H4 (cell line): Measurements from ENCODE around the gene MSRB1. TPM values are rescaled to one million over a fixed set of nuclear protein-coding genes. Genes with fewer than 3 reads are reported as not detected.
"Not testable (repeated sequence)": the region's sequence is repeated elsewhere in the genome, so short reads cannot be mapped to it uniquely, and the experiment has no call there.

Source experiments
- DNase-seq: peaks from one replicate; pipeline ENCODE4 v3.0.0-alpha.2; 2015; ENCODE audit warnings: low spot score
- total RNA-seq: library from RNA; depleted of rRNA; stranded (reverse); fragments of >200 nt; shearing (Covaris generic); gene quantifications from 2 replicates; pipeline ENCODE4 v1.2.3, GENCODE V29; 2014

The MSRB1 gene
- total RNA-seq, 1 experiment from 2014 or later: 25.3 TPM

- no peak for DNase-seq
Measured at GRCh38 chr16:1940273-1941161, 2.5 kb downstream of the MSRB1 start.

GRCh38 chr16:1939833-1940232 is 3.2 kb downstream of the MSRB1 start:
- not testable (repeated sequence) for DNase-seq

- DNase-seq: no peak
Measured at GRCh38 chr16:1938910-1939309, 4.1 kb downstream of the MSRB1 start.

- DNase-seq: no peak
Measured at GRCh38 chr16:1938316-1938715, 4.7 kb downstream of the MSRB1 start.

GRCh38 chr16:1936945-1937479 is 6.0 kb downstream of the MSRB1 start:
- no peak for DNase-seq

- no peak for DNase-seq
Measured at GRCh38 chr16:1933097-1933661, 9.8 kb downstream of the MSRB1 start.

- peak; percentile 58 for DNase-seq
Measured at GRCh38 chr16:1932050-1933028, 10.7 kb downstream of the MSRB1 start.

GRCh38 chr16:1930338-1930720 is 12.7 kb downstream of the MSRB1 start:
- no peak for DNase-seq

- DNase-seq: peak; percentile 70
Measured at GRCh38 chr16:1929578-1930337, 13.2 kb downstream of the MSRB1 start.

GRCh38 chr16:1929105-1929504 is 13.9 kb downstream of the MSRB1 start:
- DNase-seq: no peak

GRCh38 chr16:1926271-1926670 is 16.7 kb downstream of the MSRB1 start:
- no peak for DNase-seq

- DNase-seq: no peak
Measured at GRCh38 chr16:1924095-1924494, 18.9 kb downstream of the MSRB1 start.

GRCh38 chr16:1923299-1924034 is 19.5 kb downstream of the MSRB1 start:
- peak; percentile 77 for DNase-seq

- DNase-seq: no peak
Measured at GRCh38 chr16:1922357-1922756, 20.6 kb downstream of the MSRB1 start.

GRCh38 chr16:1920727-1921171 is 22.2 kb downstream of the MSRB1 start:
- DNase-seq: no peak

- DNase-seq: not testable (repeated sequence)
Measured at GRCh38 chr16:1920122-1920521, 22.9 kb downstream of the MSRB1 start.

- DNase-seq: no peak
Measured at GRCh38 chr16:1919327-1919998, 23.5 kb downstream of the MSRB1 start.

- DNase-seq: no peak
Measured at GRCh38 chr16:1918351-1919326, 24.4 kb downstream of the MSRB1 start, which contains the start of gene HS3ST6. Gene HS3ST6 (minus strand): TSS chr16:1918415. CDS start chr16:1918323, 92 bp downstream.
